GM18499 (cell line): ENCODE results near the gene HOXA9.

Source experiments
- ATAC-seq: cut with Tn5 transposase; IDR thresholded peaks from one replicate; pipeline ENCODE4 v1.9.1; 2021; ENCODE audit warnings: moderate number of reproducible peaks; ENCODE audit not compliant: insufficient read depth, unreplicated experiment

HOXA9 gene

GRCh38 chr7:27201580-27202017, 36.3 kb upstream of the HOXA9 start:
- ATAC-seq, result no peak

DNA sequence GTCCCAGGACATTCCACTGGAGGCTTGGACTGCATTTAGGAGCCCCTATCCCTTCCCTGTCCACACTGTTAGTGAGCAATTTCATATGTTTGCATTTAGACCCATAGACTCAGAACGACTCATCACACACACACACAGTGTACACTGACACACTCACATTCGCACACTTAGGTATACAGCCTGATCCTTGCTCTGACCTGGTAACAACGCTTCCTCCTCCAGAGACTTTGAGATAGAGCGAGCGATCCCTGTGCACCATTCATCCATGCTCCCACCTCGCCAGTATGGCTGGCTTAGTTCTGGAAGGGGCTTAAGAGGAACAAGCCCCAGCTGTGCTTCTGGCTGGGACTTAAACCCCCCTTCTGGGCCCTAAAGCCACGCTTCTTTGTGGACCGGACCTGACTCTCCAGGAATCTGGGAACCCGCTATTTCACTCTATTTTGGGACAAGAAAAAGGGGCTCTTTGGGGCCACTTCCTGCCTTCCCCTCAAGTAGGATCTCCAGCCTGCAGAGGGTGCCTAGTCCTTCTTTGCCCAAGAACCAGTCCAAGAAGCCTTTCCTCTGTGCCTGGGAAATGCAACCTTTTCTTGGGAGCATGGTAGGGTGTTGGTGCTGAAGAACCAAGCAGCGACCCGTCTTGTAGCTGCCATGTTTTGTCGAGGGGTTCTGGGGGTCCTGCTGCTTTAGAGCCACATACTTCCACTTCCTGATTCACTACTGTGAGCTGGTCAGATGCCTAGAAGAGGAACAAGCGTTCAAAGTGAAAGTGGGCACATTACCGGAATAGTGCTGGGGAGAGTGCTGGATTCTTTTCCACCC, 35.6 kb upstream of the HOXA9 start:
- ATAC-seq, result no peak

DNA sequence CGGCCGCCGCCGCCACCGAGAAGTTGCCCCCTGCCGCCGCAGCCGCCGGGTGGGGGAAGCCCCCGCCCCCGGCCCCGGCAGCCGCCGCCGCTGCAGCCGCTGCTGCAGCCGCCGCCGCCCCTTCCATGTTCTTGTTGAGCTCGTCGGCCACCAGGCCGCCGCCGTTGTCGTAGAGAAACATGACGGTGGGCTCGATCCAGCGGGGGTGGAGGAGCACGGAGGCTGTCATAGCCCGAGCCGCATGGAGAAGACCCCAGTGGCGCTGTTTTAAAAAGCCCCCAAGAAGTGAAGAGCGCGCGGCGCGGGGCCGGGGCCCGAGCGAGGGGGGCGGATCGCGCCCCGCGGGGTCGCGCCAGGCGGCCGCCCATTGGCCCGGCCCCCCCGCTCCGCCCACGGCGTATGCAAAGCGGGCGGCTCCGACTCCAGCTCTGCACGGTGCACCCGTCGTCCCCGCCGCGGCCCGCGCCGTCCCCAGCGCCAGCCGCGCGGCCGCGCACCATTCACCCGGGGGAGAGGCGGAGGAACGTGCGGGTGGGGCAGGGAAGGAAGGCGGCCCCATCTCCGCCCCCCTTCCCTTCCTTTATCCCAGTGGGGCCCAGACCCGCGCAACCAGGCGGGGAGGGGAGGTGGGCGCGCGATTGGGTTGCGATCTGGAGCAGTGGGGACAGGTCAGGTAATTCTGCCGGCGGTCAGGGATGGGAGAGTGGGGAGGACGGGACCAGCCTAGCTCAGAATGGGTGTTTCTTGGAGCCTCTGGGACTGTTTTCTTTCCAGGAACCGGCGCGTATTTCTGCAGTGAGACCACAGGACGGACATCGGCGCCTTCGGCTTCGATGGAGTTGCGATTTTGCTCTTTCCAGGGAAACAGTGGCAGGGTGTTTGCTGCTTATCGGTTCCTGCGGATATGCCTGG, 34.8 kb upstream of the HOXA9 start, which contains the start of gene HOXA13:
HOXA13 (minus strand) TSS at position 243 of the 912 bp plus-strand sequence; CDS start at position 229, 14 bp downstream.
- ATAC-seq, result no peak

DNA sequence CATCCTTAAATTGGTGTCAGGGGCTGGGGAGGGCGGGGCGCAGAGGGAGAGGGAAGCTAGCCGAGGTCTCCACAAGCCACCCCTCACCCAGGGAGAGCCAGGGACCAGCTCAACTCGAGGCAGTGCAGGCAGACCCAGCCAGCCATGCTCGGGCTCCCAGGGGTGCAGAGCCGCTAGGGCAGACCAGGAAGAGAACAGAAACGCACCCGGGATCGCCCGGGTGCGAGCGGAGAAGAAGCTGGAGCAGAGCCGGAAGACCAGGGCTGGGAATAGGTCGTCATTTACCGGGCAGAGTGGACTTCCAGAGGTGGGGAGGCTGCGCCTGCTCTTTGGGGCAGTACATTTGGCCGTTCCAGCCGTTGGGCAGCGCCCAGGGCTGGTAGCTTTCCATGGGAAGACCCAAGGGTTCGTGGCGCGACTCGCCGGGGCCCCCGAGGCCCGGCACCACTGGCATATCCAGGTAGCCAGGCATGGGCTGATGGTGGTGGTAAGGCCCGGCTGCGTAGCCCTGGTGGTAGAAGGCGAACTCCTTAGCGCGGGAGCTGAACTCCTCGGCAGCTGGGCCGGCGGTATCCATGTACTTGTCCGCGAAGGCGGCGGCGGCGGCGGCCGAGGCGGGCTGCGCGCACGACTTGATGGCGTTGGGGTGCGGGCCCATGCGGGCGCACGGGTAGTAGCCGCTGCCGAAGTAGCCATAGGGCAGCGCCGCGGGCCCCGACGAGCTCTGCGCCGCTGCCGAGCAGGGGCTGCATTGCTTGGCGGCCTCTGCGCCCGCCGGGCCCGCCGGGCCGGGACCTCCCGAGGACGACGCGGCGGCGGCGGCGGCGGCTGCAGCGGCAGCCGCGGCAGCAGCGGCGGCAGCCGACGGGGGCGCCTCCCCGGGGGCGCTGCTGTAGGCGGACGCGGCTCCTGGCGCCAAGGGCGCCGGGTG, 33.8 kb upstream of the HOXA9 start:
- no peak for ATAC-seq

GRCh38 chr7:27198138-27198841, 33.0 kb upstream of the HOXA9 start:
- ATAC-seq, result no peak

- no peak for ATAC-seq
Measured at GRCh38 chr7:27197137-27198042, 32.1 kb upstream of the HOXA9 start.

DNA sequence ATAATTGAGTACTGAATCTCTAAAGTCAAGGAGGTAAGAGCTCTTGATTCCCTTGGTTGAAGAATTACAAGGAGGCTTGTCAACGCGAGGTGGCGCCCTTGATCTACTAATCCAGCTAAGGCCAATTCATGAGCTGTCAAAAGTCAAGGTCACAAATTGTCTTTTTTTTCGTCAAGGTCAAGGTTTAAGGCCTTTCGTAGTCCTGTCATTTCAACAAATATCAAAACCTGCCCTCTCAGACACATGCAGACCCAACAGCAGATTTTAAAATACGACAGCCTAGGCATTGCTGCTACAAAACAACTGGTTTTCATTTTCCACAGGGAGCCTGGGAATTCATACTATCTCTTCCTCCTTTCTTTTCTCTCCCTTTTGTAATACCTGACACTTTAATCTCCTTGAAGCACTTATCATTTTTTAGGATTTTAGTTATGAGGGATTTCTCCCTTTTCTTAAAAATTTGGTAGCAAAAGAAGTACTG, 31.0 kb upstream of the HOXA9 start:
- ATAC-seq, result no peak

GRCh38 chr7:27194686-27195379, 29.5 kb upstream of the HOXA9 start:
- ATAC-seq, result no peak

GRCh38 chr7:27194002-27194352, 28.6 kb upstream of the HOXA9 start:
- no peak for ATAC-seq

DNA sequence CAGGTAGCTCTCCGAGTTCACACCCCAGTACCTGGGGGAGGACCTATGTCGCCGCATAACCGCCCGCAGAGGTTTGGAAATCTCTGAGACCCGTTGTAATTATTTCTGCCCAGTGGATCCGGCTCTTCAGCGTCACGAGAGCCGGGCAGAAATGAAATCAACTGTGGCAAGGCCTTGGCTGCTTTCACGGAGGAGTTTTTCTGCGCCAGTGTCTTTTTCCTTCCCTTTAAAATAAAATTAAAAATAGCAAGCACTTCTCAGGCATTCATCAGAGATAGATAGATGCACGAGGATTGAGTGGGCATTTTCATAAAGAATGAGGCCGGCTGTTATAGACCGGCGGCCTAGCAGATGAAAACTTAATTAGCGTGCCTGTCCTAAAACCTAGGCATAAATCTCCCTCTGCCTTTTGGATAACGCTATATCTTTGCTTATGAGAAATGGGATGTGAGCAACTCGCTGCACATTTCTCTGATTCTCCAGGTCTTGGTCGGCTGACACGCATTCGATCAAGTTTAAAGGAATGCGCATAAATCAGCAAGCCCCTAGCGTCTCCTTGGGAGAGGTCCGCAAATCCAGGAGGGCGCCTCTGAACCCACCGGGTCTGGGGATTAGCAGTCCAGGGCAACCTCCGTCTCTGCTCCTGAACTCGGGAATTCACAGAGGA, 28.1 kb upstream of the HOXA9 start:
- no peak for ATAC-seq

DNA sequence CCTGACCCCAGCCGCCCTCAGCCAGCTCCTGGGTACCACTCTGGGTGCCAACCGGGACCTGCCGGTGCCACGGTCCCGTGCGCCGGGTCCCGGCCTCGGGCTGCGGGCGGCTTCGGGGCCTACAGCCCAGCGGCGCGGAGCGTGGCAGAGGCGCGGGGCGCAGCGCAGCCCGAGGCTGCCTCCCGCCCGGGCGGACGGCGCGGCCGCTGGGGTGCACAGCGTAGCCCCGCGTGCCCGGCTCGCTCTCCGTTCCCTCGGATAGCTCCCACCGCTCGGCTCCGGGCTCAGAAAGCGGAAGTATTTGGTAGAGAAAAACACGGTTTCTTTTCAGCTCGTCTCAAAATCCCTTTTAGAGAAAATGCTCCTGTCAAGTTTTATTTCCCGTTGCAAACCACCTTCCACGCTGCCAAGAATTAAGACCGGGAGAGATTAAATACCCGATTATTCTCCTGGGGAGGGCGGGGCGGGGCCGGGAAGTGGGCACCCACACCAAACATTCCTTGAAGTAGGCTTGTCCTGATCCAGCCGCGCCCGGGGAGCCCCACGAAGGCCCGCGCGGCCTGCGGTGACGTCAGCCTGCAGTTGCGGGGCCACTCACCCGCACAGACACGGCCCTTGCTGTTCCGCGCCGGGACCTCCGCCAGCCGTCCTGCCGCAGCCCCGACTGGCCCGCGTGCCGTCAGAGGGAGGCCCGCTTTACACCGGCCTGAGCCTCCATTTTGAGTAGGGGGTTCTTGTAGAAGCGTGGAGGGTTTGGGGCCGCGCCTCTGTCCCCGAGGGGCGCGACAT, 27.4 kb upstream of the HOXA9 start:
- ATAC-seq, result no peak

GRCh38 chr7:27191833-27192545, 26.7 kb upstream of the HOXA9 start:
- ATAC-seq, result no peak

GRCh38 chr7:27191161-27191731, 25.9 kb upstream of the HOXA9 start:
- no peak for ATAC-seq

DNA sequence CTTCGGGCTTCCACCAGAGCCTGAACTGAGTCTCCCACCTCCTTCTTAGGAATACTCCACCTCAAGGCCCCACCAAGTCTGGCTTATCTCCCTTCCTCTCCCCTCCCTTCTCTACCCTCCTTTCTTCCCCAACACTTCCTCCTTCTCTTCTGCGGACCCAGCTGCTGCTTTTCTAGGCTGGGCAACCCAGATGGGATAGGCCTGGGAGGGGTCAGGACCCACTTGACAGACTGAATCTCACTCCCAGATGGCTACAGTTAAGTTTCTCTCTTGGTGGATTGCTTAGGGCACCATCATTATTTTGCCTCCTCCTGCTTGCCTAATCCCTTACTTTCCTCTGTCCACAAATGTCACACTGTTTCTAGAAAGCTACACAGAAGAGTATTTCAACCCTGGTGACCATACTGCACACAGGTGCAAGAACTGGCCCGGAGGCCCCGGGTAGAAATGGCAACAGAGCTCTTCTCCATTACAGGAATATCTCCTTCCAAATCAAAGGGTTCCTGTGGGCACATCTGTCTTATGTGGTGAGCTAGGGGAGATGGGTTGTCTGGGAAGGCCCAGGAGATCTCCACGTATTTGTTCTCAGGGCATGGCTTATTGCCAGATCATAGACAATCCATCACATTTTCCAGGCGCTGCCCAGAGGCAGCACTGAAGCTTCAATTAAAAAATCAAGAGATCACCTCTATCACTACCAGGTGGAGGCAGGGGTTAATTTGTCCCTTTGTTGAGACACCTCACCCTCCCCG, 24.8 kb upstream of the HOXA9 start:
- ATAC-seq, result no peak
